ENCODE measurements around the gene MSLN.

The MSLN gene

DNA sequence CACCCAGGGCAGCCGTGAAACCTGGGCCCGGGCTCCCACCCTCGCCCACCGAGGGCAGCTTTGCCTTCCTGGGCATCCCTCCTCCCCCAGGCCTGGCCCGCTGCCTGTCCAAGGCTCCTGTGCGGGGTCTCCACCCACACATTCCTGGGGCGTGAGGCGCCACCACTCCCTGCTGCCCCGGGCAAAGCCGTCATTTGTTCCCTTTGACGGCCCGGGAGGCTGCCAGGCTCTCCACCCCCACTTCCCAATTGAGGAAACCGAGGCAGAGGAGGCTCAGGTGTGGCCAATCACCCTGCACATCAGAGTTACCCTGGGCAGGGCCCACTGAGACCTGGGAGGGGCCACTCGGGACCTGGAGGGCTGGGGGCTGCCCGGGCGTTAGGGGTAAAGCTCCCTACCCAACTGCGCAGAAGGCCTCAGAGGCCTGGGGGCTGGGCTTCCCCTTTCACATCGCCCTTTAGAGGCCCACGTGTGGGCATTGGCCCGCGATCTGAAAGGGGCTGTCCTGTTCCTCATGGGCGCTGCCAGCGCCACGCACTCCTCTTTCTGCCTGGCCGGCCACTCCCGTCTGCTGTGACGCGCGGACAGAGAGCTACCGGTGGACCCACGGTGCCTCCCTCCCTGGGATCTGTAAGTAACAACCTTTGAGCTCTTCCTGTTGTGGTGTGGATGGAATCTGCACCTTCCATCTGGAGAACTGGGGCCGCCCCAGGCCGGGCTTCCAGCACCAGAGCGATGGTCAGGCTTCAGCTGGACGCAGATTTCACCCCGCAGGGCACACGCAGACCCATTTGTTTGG is at the start of gene MSLN:
Gene MSLN, plus strand, starts transcription at position 190 of the 799 bp plus-strand sequence. CDS start 1,947 bp downstream, outside the sequence.
- no peak for DNase-seq

DNA sequence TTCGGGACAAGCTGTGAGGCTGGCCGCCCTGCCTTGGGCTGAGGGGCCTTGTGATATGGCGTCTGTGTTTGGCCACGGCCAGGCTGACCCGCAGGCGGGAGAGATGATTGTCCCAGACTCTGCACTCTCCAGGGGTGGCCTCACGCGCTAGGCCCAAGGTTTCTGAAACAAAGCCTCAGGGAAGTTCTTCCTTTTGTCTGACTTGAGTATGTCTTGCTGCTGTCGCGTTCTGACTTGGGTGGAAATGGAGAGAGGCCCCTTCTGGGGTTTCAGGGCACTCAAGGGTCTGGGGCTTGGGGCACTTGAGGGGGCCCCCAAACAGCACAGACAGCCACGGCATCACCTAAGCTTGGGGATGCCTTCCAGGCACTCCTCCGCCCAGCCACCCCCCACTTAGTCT is 49.5 kb upstream of the MSLN start:
- DNase-seq = no peak

DNA sequence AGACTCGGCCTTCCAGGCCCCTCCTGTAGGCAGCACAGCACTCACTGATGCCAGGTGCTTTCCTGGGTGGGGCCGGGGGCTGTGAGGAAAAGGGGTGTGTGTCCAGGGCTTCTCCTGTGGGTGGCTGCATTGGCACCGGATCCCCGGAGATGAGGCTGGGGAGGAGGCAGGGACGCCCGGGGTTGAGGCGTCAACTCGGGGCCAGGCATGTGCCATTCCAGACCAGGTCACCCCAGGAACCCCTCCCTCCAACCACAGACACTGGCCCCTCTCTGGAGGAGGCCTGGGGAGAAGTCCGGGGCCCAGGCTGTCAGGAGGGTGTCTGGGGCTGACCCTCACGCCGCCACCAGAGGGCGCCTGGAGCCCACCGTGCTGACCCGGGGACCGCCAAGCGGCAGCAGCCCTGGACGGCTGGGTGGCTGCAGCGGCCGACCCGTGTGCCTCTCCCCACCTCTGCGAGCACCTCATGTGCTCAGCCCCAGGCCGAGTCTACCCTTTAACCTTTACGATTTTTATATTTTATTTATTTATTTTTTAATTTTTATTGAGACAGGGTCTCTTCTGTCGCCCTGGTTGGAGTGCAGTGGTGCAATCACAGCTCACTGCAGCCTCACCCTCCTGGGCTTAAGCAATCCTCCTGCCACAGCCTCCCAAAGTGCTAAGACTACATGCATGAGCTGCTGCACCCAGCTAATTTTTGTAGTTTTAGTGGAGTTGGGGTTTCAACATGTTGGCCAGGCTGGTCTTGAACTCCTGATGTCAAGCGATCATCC is 48.8 kb upstream of the MSLN start:
- peak; percentile 89 for DNase-seq

DNA sequence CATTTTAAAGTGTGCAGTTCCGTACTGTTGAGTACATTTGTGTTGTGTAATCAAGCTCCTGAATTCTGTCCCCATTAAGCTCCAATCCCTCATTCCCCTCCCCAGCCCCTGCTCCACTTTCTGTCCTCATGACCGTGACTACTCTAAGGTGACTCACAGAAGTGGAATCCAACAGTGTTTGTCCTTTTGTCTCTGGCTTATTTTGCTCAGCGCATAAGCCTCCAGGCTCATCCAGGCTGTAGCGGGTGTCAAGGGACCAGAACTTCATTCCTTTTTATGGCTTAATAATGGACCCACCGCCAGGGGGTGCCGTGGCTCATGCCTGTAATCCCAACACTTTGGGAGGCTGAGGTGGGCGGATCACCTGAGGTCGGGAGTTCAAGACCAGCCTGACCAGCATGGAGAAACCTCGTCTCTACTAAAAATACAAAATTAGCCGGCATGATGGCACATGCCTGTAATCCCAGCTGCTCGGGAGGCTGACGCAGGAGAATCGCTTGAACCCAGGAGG is 47.7 kb upstream of the MSLN start:
- DNase-seq = peak; percentile 98

DNA sequence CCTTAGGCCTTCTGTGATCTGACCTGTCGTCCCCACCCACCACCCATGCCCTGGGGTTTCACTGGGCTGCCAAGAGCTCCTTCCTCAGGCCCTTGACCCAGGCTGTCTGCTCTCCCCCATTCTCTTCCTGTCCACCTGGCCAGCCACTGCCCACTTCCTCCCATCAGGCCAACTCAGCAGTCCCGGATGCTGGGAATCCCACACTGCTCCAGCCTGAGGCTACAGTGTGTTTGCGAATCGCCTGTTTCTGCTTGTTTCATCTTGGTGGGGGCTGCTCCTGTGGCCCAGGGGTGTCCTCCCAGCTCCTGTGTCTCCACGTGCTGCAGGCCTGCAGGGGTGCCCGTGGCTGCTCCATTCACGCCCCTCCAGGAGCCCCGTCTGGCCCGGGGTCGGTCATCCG is 46.5 kb upstream of the MSLN start:
- peak; percentile 81 for DNase-seq

DNA sequence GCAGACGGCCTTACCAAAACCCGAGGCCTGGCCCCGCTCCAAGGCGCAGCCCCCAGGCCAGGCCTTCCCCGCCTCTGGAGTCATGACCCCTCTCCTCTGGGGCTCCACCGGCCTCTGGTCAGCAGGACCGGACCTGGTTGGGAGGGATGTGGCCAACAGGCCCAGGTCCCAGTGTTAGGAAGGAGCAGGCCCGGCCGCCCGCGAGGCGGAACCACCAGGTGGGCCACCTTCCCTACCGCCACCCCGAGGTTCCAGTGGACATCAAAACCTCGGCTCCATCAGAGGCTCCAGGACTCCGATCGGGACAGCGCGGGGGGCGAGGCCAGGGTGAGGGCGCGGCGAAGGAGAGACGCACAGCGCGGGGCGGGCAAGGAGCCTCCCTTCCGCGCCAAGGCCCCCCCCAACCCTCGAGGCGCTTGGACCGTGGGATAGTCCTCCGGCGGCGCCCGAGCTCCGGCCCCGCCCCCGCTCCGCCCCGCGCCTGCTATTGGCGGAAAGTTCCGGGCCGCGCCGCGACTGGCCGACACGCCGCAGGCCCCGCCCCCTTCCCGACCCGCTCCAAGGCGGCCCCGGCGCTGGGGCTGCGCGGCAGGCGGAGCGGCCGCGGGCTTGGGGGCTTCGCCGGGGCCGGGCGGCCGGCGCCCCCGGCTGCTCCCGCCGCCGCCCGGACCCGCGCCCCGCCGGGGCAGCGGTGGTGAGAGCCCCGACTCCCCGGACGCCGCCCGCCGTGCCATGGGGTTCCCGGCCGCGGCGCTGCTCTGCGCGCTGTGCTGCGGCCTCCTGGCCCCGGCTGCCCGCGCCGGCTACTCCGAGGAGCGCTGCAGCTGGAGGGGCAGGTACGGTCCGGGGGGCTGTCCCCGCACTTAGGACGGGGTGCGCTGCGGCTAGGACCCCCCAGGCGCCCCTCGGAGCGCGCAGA is 45.7 kb upstream of the MSLN start, which contains the start of gene METRN:
Gene METRN, plus strand, starts transcription at position 561 of the 919 bp plus-strand sequence. Its CDS starts 172 bp downstream, at position 733.
- peak; percentile 92 for DNase-seq

DNA sequence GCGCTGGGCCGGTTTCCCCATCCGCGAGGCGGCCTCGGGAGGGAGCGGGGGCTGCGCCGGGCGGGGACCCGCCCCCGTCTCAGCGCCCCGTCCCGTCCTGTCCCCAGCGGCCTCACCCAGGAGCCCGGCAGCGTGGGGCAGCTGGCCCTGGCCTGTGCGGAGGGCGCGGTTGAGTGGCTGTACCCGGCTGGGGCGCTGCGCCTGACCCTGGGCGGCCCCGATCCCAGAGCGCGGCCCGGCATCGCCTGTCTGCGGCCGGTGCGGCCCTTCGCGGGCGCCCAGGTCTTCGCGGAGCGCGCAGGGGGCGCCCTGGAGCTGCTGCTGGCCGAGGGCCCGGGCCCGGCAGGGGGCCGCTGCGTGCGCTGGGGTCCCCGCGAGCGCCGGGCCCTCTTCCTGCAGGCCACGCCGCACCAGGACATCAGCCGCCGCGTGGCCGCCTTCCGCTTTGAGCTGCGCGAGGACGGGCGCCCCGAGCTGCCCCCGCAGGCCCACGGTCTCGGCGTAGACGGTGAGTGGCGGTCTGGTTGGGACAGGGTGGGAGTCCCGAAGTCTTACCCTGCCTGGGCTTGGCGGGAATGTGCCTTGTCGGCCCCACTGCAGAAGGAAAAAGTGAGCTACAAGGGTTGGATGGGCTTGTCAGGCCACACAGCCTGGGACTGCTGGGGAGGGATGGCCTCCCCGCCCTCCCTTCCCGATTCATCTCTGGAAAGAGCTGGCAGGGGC is 44.9 kb upstream of the MSLN start:
- DNase-seq = no peak

DNA sequence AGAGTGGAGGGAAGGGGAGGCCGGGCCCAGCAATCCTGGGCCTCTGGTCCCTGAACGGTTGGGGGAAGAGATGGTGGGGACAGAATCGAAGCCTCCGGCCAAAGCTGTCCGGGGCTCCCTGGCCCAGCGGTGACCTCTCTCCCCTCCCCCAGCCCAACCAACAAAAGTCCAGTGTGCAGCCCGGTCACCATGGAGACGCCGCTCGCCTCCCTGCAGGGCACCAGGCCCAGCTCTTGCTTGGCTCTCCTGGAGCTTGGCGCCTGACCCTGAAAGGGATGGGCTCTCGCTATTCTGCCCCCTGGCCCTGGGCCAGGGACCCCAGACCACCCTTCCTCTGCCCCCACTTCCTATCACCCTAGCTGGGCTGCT is 44.4 kb upstream of the MSLN start:
- DNase-seq = no peak

DNA sequence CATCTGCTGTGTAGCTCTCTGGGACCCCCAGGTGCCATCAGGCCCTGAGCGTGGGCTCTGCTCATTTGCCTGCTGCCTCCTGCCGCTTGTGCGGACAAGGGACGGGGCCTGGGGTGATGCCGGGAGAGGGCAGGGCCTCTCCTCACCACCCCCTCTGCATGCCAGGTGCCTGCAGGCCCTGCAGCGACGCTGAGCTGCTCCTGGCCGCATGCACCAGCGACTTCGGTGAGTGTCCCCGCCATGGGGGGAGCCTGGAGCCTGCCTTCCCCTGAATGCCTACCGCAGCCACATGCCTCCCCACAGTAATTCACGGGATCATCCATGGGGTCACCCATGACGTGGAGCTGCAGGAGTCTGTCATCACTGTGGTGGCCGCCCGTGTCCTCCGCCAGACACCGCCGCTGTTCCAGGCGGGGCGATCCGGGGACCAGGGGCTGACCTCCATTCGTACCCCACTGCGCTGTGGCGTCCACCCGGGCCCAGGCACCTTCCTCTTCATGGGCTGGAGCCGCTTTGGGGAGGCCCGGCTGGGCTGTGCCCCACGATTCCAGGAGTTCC is 43.7 kb upstream of the MSLN start:
- DNase-seq = no peak

DNA sequence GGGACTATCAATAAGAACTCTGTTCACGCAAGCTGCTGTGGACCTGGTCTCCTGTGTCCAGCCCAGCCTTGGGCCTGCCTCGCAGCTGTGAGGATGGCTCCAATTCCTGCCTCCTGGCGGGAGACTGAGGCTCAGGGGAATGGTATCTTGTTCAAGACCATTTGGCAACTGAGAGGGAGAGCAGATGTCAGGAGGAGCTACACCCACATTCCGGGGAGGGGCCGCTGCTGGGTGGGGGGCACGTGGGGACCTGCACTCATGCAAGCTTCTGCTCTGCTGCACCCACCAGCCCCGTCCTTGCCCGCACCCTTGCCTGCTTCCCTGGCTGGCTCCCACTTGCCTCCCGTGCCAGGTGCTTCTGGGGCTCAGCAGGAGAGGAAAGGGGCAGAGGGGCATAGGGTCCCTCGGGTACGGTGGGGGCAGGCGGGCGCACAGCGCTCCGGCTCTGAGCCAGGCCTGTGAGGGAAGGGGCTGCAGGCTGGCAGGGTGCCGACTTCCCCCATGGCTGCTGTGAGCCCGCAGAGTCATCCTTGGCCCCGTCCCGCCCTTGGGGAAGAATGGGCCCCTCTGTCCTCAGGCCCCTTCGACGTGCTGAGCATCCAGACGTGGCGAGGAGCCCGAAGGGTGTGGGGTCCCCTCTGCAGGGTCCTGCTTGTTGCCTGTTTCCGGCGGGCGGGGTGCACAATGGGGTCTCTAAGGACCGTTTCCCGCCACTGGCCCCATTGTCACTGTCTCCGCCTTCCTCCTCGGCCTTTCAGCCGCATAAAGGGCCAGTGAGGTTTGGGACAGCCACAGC is 42.9 kb upstream of the MSLN start:
- DNase-seq = no peak

DNA sequence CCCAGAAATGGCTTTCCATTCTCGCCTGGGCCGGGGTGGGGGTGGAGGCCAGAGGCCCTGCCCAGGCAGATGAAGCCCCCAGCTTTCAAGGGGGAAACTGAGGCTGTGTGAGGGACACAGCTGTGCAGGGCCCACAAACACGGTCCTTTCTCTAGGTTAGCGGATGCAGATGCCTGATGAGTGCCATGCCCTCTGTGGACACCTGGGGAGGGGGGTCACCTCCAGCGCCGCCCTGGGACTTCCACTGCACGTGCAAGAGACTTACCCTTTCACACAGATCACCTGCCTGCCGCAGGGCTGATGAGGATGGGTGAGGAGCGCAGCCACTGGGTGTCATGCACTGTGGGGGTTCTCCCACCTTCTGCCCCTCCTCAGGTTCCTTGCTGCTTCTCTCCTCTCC is 42.1 kb upstream of the MSLN start:
- no peak for DNase-seq

DNA sequence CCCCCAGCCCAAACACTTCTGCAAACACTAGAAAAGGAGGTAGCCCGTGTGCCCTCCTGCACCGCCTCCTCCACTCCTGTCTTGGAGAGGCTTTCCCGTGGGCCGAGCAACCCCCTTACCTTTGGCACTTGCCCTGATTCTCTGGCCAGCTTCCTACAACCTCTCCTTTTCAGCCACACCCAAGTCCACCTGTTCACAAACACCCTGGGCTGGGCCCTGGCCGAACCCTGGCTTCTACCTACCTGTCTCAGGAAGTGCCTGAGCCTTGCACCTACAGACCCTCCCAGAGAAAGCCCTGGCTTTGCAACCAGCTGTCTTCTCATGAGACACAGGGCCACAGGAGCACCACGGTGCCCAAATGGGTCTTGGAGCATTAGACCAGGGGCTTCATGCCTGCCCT is 41.6 kb upstream of the MSLN start:
- no peak for DNase-seq

DNA sequence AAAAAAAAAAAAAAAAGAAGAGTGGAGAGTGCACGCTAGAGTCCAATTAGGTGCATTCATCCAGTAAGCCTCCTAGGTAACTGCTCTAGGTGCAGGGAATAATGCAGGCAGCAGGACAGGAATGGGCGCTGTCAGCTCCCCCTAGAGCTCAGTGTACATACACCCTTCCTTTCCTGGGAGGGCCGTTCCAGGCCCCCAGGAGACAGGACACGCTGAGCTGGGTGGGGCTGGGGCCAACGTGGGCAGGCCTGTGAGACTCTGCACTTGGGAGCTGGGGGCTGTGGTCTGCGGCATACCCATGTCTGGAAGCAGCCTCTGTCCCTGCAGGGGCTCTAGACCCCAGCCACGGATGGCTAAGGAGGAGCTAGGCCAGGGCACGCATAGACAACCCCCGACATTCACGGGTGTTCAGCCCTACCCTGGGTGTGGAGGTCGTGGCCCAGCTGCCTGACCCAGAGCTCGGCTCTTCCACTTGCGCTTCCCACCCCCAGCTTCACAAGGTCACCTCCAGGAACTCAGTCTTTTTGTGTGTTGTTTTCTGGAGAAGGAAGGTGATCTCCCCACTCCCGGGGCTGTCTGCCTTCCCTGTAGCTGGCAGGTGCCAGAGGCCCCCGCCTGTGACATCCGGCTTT is 40.6 kb upstream of the MSLN start:
- DNase-seq = no peak

DNA sequence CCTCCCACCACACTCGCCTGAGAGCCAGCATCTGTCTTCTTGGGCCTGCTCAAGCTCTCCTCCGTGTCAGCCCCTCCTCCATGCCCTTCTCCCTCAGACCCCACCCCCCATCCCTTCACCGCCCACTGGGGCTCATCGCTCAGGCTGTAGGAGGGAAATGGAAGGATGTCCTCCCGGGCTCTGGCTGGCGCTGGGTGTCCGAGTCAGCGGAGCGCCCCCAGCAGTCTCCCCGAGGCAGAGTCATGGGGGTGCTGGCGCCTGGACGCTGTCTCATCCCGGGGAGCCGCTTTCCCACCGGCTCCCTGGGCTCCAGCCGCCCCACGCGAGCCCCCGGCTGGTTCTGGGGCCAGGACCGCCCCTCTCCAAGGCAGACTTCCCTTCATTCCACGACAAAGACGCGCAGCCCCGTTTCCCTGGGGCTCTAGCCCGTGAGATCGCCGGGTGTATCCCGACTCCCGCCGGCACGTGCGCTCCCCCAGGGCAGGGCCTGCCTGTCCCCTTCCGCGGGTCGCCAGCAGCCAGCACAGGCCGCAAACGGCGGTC is 40.0 kb upstream of the MSLN start:
- peak; percentile 92 for DNase-seq

DNA sequence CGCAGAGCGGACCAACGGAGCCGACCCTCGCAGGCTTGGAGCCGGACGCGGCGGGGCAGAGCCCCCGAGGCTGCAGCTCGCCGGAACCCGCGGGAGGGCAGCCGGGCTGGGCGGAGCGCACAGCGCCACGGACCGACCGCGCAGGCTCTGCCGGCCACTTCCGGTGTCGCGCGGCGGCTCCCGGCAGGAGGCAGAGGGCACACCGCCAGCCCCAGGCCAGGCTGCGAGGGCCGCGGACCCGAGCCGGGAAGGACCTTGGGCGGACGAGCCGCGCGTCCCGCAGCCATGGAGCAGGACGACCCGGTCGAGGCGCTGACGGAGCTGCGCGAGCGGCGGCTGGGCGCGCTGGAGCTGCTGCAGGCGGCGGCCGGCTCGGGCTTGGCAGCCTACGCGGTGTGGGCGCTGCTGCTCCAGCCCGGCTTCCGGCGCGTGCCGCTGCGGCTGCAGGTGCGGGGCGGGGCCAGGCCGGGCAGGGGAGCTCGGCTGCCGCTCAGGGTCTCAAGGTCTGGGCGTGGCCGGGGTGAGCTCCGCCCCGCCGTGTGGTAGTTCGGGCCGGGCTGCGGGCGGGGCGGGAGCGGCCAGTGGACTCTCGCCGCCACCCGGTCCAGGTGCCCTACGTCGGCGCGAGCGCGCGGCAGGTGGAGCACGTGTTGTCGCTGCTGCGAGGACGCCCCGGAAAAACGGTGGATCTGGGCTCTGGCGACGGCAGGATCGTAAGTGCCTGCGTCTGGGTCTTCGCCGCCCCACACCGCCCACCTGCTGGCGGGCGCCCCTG is 39.4 kb upstream of the MSLN start, which contains the start of gene ANTKMT:
Gene ANTKMT, plus strand, starts transcription at position 157 of the 775 bp plus-strand sequence. Its CDS starts 129 bp downstream, at position 286.
- DNase-seq = peak; percentile 92

DNA sequence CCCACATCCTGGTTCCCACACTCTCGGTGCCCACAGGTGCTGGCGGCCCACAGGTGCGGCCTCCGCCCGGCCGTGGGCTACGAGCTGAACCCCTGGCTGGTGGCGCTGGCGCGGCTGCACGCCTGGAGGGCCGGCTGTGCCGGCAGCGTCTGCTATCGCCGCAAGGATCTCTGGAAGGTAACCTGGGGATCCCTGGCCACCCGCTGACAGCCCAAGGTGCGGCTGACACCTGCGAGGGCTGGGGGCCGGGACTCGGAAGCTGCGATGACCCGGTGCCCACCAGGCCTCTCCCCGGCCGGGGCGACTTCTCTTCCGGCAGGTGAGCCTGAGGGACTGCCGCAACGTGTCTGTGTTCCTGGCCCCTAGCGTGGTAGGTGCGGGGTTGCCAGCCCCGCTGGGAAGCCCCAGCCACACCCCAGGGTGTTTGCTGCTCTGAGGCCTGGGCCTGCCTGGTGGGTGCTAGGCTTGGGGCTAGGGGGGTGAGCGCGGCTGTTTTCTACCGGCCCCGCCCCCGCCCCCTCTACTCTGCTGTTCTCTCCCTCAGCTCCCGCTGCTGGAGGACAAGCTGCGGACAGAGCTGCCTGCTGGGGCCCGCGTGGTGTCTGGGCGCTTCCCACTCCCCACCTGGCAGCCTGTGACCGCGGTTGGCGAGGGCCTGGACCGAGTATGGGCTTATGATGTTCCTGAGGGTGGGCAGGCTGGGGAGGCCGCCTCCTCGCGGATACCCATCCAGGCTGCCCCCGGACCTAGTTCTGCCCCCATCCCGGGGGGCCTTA is 38.6 kb upstream of the MSLN start:
- DNase-seq = no peak

DNA sequence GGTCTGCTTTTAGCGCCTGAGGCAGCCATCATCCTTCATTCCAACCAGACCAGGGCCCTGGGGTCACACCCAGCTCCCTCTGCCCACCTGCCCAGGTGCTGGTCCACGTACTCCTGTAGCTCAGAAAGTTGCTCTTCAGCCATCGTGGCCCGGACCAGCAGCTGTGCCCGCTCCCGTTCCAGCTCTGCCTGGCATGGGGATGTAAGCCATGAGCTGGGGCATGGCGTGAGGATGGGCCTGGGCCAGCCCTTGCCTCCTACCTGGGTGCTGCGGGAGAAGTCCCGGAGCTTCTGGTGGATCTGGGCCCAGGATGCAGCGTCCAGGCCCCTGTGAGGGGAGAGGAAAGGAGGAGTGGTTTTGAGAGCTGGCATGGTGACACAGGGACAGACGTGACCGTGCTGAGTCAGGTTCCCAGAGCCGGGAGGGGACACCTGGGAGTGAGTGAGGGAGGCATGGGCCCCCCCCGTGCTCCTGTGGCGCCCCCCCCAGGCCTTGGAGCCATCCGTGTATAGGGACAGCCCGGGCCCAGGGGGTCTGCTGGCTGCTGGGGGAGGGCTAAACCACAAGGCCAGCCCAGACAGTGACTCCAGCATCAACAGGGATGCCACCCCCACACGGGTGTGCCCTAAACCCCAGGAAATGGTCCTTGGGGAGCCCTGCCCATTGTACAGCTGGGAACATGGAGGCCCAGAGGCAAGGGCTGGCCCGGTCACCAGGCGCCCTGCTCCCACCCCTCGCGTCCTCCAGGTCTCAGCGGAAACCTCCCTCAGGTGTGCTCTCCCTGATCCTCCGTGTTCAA is 37.5 kb upstream of the MSLN start:
- DNase-seq = no peak
